HK-2 (cell line): ENCODE data around the gene KLHL30.

Experiments used
- DNase-seq: peaks from one replicate; pipeline ENCODE4 v3.0.0-alpha.2; 2018; ENCODE audit not compliant: unreplicated experiment

Gene KLHL30, protein sequence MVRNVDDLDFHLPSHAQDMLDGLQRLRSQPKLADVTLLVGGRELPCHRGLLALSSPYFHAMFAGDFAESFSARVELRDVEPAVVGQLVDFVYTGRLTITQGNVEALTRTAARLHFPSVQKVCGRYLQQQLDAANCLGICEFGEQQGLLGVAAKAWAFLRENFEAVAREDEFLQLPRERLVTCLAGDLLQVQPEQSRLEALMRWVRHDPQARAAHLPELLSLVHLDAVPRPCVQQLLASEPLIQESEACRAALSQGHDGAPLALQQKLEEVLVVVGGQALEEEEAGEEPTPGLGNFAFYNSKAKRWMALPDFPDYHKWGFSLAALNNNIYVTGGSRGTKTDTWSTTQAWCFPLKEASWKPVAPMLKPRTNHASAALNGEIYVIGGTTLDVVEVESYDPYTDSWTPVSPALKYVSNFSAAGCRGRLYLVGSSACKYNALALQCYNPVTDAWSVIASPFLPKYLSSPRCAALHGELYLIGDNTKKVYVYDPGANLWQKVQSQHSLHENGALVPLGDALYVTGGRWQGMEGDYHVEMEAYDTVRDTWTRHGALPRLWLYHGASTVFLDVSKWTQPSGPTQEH

DNA sequence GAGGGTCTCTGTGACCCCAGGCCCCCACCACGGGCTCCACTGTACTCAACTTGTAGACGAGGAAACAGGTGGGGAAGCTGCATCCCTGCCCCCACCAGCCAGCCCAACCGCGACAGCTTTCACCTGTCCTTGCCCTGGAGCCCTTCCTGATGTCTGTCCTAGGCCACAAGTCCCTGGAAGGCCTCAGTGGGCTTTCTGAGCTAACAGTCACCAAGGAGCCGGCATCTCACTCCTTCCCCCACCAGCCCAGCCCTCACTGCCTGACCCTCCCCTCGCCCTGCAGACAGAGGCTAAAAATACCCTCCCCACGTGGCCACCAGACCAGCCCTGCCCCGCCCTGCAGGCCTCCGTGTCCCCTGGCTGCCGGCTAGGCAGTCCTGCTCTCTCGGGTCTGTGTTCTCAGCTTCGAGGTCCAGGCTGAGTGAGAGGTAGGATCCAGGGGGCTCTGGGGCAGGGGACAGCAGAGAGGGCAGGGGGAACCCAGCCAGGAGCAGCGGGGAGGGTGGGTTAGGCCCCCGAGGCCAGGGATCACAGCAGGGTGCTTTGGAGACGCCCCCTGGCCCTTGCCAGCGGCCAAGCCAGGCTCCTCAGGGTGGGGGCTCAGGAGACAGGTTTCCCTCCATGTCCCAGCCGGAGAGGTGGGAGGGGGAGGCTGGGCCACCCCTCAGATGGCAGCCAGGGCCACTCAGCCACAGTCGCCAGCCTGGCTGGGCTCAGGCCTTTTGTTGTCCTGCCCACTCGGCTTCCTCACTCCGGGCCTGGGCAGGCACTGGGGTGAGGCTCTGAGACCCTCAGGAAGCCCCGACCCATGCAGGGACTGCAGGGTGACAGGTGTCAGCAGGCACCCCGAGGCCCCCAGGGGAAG is at the start of gene KLHL30:
KLHL30 (plus strand) TSS at position 338 of the 865 bp plus-strand sequence. CDS start 2,087 bp downstream, outside the sequence.
- DNase-seq = no peak

DNA sequence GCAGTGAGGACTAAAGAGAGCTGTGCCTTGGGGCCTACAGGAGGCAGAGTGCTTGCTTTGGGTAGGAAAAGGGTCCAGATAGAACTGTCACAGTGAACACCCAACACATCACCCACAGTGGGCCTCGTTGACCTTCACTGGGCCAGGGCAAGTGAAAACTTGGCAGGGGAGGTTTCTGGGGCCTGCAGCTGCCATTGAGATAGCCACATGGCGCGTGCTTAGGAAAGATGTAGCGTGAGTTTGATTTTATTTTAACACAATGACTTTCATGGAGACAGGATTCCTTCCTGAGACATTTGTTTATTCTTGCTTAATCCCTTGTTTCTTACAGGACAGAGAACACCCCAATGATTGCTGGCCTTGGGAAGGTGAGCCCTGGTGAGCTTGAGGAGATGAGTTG is 47.6 kb upstream of the KLHL30 start:
- DNase-seq = no peak

DNA sequence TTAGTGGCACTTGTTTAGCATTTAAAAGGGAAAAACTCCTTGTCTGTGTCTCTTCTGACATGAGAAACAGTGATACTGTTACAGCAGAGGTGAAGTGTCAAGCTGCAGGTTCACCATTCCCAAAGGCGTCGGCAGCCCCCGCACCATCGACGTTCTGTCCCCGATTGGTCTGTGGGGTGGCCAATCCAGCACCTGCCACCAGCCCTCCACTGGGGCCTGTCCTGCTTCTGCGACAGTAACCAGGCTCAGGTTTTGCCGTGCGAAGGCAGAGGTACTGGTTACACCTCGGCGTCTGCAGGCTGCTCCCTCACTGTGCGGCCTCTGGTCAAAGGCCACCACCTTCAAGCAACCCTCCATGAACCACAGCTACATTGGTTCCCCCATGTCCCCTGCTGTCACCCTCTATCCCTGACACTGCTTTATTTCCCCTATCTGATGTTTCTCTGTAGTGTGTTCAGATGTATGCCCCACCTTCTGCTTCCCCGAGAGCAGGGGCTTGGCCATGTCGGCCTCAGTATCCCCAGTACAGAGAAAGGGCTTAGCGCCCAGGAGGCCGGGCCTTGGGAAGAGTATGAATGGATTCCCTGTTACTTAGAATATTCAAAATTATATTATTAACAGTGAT is 46.9 kb upstream of the KLHL30 start:
- no peak for DNase-seq

DNA sequence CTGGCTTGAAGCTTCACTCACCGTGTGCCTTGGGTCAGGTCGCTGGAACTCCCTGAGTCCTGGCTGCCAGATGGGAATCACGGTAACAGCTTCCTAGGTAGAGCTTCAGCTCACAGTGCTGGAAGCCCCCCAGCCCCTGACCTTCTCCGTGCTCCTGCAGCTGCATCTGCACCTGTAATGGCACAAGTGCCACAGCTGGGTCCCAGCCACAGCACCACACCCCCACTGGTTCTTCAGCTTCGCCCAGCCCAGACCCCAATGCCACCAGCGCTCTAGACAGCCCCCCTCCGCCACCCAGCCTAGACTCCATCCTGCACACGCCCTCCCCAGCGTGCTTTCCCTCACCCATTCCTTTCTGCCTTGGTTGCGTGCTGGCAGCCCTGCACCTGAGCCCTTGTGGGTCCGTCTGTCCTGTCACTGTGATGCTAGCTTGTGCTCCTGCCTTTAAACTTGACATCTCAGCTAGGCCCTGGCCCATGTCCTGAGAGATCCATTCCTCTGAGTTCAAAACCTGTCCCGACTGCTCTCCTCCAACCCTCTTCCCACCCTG is 45.9 kb upstream of the KLHL30 start:
- DNase-seq = no peak

DNA sequence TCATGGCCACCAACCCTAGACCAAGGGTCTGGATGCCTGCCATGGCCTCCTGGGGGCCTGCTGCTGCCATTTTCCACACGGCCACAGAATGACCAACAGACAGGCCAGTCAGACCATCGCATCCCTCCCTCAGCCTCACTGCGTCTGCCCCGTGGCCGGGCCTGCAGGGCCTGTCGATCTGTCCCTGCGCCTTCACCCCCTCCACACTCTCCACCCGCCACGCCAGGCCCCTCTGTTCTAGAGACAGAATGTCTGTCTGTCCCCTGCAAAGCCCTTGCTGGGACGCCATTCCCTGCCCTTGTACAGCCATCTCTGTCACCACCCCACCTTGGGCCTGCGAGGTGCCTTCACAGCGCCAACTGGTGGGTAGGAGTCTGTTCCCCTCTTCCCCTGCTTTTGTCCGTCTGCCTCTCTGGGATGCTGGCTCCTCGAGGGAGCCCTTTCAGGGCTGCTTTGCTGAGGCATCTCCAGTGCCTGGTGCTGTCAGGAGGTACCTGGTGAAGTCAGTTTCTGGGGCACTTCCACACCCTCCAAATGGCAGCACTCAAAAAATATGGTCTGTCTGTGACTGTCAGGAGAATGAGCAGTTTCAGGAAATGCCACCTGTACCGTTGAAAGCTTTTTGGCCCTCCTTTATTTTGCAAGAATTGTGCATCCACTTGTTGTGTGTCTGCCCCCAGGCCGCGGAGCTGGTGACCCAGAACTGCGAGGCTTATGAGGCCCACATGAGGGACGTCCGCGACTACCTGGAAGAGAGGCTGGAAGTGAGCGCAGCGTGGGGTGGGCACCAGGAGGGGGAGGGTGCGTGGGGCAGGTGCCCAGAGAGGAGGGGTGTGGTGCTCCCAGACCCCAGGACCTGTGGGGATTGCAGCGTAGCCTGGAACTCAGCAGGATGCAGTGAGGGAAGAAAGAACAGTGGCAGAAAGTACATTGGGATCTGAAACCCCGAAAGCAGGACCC is 45.0 kb upstream of the KLHL30 start:
- no peak for DNase-seq

DNA sequence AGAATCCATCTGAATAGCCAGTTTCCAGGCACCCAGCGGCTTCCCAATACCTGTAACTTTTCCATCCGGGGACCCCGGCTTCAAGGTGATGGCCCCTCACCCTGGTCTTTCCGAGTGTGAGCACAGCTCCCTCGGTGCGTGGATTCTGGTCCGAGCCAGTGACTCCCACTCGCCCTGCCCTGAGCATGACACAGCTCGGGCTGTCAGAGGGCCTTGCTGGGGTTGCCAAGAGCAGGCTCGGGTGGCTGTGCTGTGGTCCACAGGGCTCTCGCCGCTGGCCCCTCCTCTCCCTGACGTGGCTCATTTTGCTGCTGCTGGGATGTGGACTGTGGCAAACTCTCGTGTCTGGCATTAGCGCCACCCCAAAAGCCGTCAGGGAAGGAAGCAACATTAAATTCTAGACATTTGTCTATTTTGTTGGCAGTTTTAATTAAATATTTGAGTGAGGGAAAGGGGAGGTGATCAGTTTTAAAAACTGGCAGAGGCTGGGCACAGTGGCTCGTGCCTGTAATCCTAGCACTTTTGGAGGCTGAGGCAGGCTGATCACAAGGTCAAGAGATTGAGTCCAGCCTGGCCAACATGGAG is 43.9 kb upstream of the KLHL30 start:
- no peak for DNase-seq

DNA sequence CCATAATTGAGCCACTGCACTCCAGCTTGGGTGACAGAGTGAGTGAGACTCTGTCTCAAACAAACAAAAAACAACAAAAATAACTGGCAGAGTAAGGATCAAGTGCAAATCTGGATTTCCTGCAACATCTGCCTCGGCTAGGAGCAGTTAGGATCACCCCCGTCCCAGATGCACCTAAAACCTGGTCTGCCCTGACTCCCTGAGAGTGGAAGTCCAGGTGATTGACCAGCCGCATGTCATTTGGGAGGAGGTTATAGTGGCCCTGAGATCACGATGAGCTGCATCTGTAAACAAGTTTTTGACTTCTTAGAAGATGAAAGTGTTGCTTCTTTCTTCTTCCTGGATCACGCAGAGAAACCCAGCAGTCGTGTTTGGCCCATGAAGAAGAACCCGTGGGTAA is 43.3 kb upstream of the KLHL30 start:
- no peak for DNase-seq

DNA sequence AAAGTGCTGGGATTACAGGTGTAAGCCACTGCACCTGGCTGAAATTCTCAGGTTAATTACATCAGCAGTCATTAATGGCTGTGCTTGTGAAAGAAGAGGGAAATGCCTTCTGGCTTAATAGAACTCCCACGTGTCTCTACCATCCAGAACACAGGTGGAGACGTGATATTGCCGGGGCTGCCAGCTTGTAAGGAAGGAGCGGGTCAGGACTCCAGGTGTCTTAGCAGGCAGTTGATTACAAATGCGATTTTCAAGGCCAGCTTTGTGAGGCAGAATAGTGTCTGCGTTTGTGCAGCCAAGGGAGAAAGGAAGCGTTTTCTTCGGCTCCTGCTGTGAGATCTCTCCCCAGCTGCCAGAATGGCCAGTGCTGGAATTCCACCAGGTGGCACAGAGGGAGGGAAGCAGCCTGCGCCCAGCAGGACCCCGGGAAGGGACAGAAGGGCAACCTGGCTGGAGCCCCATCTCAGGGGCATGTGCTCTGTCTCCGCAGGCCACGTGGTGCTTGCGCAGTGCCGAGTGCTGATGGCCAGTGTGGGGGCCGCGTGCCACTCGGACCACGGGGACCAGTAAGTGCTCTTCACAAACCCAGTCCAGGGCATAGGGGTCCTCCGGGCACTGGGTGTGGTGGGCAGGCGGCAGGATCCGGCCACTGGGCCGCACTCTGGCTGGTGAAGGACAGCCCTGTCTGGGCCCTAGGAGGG is 42.0 kb upstream of the KLHL30 start:
- no peak for DNase-seq

DNA sequence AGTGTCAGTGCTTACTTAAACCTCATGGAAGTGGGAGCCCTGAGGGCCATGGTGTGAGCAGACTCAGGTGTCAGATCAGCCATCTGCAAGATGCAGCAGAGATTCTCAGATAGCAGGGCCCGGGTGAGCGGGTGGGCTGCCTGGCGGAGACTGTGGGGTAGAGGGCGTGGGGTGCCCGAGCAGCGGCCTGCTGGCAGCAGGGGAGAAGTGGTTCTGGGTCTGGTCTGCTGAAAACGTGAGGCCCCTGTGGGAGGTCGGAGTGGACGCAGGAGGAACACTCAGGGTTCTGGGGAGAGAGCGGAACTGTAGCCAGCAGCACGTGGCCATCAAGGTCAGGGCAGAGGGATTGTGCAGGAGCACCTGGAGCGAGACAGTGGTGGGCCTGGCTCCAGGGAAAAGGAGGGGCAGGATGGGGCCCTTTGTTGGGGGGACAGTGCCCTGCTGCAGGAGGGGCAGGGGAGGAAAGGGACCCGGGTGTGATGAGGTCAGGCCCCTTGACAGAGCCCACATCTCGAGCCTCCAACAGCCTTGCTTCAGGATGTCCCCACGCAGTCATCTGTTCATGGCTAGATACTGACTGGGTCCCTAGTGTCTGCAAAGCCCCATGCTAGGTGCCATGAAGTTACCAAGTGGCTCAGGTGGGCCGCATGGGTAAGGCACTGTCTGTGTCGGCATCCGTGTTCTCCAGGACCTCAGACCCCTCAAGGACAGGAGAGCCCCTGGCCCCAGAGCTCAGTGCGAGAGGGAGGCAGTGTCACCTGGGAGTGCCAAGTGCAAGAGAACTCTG is 41.1 kb upstream of the KLHL30 start:
- no peak for DNase-seq

DNA sequence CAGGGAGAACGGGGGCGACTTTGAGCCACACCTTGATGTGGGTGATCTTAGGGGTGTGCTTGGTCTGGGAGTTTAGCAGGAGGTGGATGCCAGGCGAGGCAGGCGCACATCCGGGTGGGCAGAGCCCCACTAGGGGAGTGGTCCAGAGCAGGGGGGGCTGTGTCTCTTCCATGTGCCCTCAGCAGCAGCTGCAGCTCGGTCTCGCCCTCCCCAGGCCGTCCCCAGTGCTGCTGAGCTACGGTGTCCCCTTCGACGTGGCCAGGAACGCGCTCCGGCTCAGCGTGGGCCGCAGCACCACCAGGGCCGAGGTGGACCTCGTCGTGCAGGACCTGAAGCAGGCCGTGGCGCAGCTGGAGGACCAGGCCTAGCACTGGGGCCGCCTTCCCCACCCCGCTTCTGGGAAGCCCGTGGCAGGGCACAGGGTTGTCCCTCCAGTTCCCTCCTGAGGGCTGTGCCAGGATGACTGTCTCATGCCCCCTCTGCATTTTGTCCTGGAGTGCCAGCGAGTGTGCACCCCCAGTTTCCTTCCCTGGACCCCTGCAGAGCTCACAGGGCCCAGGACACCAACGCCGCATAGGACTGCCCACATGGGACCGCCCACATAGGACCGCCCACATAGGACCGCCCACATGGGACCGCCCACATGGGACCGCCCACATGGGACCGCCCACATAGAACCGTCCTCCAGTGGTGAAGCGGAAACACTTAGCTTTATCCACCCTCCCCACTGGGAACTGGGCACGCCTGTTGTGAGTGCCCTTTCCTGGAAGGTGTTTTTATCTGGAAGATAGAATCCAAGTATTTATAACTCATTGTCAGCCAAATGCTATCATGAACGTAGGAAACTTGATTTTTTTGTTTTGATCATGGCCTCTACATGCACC is 40.2 kb upstream of the KLHL30 start:
- peak; percentile 96 for DNase-seq

DNA sequence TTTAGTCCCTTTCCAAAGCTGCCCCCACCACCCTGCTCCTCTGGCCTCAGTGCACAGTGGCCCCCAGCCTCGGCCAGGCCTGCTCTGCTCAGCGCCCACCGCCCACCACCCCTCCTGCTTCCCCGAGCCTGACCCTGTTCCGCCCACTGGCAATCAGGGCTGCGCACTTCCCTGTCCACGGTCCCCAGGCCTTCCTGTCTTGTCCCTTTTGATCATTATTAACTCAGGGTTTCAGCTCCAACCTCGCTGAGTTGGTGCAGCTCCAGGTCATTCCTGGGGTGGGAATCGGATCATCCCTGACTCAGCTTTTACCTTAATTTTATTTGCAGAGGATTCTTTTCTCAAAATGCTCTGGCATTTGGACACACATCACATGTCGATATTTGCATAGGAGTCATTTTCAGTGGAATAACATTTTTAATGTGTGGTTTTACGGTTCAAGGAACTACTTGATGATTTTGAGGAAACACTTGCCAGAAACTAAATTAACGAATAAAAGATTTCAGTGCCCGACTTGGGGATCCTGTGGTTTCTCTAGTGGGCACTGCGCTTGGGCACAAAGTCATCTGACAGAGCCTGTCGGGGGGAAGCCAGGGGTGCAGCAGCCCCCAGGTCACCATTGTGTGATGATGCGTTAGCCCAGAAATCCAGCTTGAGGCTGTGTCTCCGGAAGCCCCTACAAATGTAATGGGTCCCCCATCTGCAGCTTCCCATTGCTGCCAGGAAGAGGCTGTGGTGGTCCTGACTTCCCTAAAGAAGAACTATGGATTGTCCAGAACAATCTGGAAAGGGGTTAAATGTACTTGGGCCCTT is 39.4 kb upstream of the KLHL30 start:
- peak; percentile 74 for DNase-seq

DNA sequence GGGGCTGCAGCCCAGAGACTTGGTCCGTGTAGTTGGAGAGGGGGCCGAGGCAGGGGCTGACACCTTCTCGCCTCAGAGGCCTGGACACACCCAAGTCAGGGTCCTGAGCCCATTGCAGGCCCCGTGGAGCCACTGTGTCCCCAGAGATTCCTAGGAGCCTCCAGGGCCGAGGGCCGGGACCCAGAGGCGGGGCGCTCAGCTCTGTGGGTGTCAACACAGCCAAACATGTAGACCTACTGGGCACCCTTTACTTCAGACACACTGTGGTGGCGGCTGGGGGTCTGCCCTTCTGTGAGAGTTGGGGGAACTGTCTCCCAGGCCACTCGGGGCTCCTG is 38.8 kb upstream of the KLHL30 start:
- no peak for DNase-seq

DNA sequence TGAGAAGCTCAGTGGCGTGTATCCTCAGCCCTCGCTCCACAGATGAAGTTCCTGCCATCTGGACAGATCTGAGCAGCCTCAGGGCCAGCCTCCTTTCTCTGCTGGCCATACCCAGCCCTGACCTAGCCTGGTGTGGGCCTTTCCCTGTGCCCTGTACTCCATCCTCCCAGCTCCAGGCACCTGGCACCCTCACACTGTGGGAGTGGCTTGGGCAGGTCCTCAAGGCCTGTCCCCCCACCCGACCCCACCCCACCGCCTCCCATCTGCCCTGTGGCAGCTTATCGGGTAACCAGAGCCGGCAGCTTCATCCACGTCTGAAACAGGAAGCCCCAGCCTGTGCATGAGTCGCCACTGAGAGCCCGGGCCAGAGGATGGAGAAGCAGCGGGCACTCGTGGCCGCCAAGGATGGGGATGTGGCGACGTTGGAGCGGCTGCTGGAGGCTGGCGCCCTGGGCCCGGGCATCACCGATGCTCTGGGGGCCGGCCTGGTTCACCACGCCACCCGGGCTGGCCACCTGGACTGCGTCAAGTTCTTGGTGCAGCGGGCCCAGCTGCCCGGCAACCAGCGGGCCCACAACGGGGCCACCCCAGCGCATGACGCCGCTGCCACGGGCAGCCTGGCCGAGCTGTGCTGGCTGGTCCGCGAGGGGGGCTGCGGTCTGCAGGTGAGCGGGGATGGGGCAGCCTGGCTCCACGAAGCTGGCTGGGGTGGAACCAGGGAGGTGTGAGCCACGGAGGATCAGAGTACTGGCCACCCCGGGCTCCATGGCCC is 38.2 kb upstream of the KLHL30 start, which contains the start of gene ESPNL:
ESPNL (plus strand) TSS at position 292 of the 772 bp plus-strand sequence; CDS start at position 372, 80 bp downstream.
- DNase-seq = peak; percentile 63

DNA sequence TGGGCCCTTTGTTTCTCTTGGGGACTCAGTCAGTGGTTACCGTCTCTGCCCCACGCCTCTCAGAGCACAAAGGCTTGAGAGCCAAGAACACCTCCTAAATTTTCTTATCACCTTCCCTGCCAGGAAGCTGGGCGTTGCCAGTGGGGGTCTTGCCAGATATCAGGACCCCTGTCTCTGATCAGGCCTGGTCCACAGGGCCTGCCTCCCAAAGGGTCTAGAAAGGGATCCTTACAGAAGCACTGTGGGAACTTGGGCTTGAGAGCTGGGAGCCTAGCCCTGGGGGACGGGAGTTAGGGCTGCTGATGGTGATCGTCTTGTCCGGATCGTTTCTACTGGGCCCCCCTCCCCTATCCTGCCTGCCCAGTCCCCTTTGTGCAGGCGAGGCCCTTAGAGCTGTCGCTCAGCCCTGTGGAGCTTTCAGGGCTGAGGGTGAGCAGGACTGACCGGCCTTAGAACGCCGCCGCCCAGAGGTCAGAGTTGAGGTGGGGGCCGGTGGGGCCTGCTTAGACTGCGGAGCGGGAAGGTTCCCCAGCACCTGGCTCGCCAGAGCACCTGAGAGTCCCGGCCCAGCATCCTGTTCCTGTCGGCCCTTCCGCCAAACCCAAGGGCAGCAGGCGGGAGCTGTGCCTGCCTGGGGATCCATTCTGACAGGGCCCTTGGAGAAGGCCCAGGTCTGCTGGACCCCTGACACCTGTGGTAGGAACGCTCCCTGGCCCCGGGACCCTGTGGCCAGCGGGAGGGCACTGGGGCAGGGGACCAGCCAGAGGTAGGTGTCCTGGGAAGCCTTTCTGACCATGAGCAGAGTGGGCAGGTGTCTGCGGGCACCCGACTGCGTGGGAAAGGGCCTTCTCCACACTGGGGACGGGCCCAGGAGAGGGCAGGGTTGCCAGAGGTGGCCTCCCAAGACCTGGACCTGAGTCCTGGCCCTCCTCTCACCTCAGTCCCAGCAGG is 37.4 kb upstream of the KLHL30 start:
- no peak for DNase-seq
